HG03378 (cell line): ENCODE results near the gene CDK2AP2.
"Not testable (repeated sequence)": the region's sequence is repeated elsewhere in the genome, so short reads cannot be mapped to it uniquely, and the experiment has no call there.

ENCODE experiments used
- ATAC-seq: cut with Tn5 transposase; IDR thresholded peaks from one replicate; pipeline ENCODE4 v1.9.1; 2021; ENCODE audit warnings: mild to moderate bottlenecking, moderate library complexity; ENCODE audit not compliant: unreplicated experiment

CDK2AP2 gene

DNA sequence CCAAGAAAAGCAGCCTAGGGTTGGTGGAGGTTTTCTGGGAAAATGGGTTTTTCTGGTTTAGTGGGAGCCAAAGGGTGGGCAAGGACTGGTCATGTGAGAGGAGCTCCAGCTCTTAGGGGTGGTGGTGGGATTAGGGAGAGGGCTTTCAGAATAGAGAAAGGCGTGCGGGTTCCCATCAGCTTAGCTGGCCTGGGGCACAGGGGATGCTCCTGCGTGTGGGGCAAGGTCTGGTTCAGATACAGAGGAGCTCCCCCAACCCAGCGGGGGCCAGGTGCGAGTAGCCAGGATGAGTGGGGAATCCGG, 39.6 kb downstream of the CDK2AP2 start:
- ATAC-seq: peak; percentile 2

GRCh38 chr11:67468056-67468455, 39.9 kb downstream of the CDK2AP2 start:
- ATAC-seq: no peak

DNA sequence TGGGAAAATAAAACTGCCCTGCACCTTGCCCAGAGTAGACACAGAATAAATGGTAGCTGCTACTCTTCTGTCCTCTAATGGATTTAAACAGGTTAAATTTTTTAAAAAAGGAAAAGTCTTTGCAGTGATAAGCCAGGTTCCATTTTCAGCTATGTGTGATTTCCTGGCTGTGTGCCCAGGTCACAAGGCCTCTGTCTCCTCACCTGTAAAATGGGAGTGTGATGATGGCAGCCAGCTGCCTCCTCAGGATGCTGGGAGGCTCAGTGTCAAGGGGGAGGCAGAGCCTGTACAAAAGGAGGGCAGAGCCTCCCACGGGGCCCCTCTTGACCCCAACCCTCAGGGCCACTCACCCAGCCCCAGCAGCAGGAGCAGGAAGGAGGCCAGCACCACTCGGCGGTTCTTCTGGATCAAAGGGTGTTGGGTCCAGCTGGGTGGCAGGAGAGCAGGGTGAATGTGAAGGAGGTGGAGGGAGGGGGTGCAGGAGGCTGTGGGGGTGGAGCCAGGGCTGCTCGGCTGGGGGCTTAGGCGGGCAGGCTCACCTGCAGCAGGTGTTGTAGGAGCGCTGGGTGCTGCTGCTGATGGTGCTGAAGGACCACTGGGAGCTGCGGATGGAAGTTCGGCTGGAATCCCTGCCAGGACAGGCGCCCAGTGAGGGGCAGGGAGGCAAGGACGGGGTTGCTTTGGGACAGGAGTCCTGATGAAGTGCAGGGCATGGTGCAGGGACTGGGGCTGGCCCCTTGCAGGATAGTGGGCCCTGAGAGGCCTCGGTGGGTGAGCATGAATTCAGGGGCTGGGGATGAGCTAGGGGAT, 40.8 kb downstream of the CDK2AP2 start:
- no peak for ATAC-seq

- no peak for ATAC-seq
Observed at GRCh38 chr11:67466367-67466766, 41.6 kb downstream of the CDK2AP2 start.

DNA sequence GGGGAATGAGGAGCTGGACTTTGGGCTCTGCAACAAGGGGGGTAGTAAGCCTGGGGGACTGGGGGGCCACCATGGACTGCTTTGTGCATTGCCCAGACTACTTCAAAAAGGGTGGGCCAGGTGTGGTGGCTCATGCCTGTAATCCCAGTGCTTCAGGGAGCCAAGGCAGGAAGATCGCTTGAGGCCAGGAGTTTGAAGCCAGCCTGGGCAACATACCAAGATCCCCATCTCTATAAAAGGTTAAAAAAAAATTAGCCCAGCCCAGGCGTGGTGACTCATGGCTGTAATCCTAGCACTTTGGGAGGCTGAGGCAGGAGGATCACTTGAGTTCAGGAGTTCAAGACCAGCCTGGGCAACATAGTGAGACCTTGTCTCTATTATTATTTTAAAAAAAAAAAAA, 42.4 kb downstream of the CDK2AP2 start:
- ATAC-seq: not testable (repeated sequence)

GRCh38 chr11:67465189-67465510, 42.8 kb downstream of the CDK2AP2 start:
- ATAC-seq: no peak

DNA sequence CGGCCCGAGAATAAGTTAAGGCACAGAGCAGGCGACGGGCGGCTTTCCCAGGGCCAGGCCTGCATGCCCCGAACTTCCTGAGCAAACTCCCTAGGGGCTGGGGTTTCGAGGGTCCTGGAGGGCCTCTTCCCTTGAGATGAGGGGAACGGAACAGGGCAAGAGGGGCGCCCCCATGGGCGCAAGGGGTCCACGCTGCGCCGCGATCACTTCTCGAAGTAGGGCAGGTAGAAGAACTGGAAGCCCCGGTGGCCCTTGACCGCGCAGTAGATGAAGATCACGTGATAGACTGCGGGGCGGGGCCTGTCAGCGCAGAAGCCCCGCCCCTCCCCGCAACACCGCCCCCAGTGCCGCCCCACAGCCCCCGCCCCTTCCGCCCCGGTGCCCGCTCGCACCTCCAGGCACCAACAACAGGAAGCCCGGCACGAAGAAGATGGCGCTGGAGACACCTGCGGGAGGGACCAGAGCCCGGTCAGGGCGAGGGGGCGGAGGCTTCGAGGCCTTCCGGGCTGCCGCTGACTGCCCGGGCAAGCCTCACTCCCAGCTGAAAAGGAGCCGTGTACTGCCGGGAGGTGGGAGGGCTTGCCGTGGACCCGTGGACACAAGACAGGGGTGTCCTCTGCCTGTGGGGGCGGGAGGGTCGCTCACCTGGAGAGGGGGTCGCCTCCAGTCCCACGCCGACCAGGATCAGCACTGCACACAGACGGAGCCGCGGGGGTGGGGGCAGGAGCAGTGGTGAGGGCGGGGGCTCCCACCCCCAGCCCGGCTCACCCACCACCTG, 43.4 kb downstream of the CDK2AP2 start:
- ATAC-seq: no peak

GRCh38 chr11:67463680-67464410, 44.1 kb downstream of the CDK2AP2 start:
- ATAC-seq: no peak

GRCh38 chr11:67463186-67463585, 44.8 kb downstream of the CDK2AP2 start:
- no peak for ATAC-seq

DNA sequence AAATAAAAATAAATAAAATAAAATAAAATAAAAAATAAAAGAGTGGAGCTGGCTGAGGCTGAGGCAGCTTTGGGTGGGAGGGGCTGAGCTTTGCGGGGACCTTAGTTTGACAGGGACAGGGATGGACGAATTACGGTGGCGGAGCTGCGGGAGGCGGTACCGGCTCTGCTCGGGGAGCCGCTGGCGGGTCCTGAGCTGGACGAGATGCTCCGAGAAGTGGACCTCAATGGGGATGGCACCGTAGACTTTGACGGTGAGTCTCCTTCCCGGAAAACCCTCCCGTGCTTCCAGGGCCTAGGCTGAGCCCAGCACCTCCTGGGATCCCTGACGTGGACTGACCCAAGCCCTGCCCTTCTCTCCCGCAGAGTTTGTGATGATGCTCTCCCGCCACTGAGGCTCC, 49.7 kb downstream of the CDK2AP2 start:
- ATAC-seq: no peak

DNA sequence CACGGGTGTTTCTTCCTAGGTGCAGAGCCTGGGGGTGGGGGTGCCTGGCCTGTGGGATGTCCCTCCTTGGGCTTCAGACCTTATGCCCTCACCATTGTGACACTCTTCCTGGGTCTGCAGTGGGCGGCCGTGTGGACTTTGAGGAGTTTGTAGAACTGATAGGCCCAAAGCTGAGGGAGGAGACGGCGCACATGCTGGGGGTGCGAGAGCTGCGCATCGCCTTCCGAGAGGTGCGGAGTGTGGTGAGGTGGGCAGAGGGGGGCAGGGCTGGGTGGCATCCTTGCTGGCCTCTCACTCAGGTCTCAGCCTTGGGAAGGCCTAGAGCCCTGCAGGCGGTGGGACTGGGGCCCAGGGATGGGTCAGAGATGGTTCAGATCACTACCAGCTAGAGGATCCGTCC, 50.5 kb downstream of the CDK2AP2 start:
- ATAC-seq: no peak
